HCT116 (cell line): ENCODE results near the gene FRMD3. TPM values are rescaled to one million over a fixed set of nuclear protein-coding genes. Genes with fewer than 3 reads are reported as not detected.

Experiments
- ATAC-seq: fragments of 200-7000 bp; cut with Tn5 transposase; 2 replicates; pipeline ENCODE4 v1.9.1; 2020; ENCODE audit warnings: mild to moderate bottlenecking, moderate library complexity
- BruUV-seq: library from RNA; stranded (reverse); fragments of 400-500 nt; replicated peaks from 2 replicates; lab custom pipeline; 2021; lab: Mats Ljungman, UMichigan
- CTCF ChIA-PET: fragments of 300-600 bp; sonication (Branson Sonifier 250); formaldehyde crosslinking; loops from one replicate; lab custom pipeline; 2021; ENCODE audit warnings: antibody characterized with exemption; lab: Charles Lee
- POLR2A ChIA-PET: fragments of 300-600, 350-600 bp; sonication (Branson Sonifier 250); formaldehyde crosslinking; loops from one replicate; lab custom pipeline; 2021; ENCODE audit warnings: antibody characterized with exemption; lab: Charles Lee
- RAD21 ChIA-PET, 2 experiments: fragments of 300-600 bp; sonication (Branson Sonifier 250); formaldehyde crosslinking; loops; one replicate each; lab custom pipeline; 2023; ENCODE audit warnings: low total read pairs in 2 of 2; ENCODE audit not compliant: uncharacterized antibody in 2 of 2, unreplicated experiment in 2 of 2, low non-redundant PET in 1 of 2; lab: Charles Lee
- DNase-seq: peaks from one replicate; pipeline ENCODE4 v3.0.0-alpha.2; 2010; ENCODE audit warnings: low read depth, low spot score
- H2AFZ ChIP-seq: fragments of 200-600 bp; shearing (Covaris generic), sonication (generic); 2 replicates; pipeline ENCODE4 v1.6.1; 2017; ENCODE audit warnings: low read depth, mixed run types, mixed read lengths, antibody characterized with exemption, low read length; ENCODE audit not compliant: poor library complexity, severe bottlenecking
- H3K27ac ChIP-seq: 2 replicates; pipeline ENCODE4 v1.5.1; 2012; ENCODE audit warnings: low read depth, low read length
- H3K27me3 ChIP-seq: fragments of 200-600 bp; sonication (generic); 2 replicates; pipeline ENCODE4 v1.6.1; 2016; ENCODE audit warnings: mixed run types, low read length, mixed read lengths; ENCODE audit not compliant: insufficient read depth
- H3K36me3 ChIP-seq, 2 experiments: fragments of 200-500 bp in 1 of 2; fragments of 200-600 bp in 1 of 2; sonication (Bioruptor generic) in 1 of 2; sonication (generic) in 1 of 2; 2 replicates each; pipeline versions ENCODE4 v1.5.1 to v1.6.1; 2014 to 2016; ENCODE audit warnings: low read length in 2 of 2, inconsistent platforms in 1 of 2, mixed read lengths in 1 of 2, mixed run types in 1 of 2; ENCODE audit not compliant: insufficient read depth in 2 of 2, control insufficient read depth in 1 of 2
- H3K4me1 ChIP-seq, 2 experiments: fragments of 200-600 bp in 1 of 2; sonication (generic) in 1 of 2; 2 replicates each; pipeline versions ENCODE4 v1.5.1 to v1.6.1; 2012 to 2017; ENCODE audit warnings: low read length in 2 of 2, inconsistent platforms in 1 of 2, mild to moderate bottlenecking in 1 of 2, mixed read lengths in 1 of 2, mixed run types in 1 of 2, moderate library complexity in 1 of 2; ENCODE audit not compliant: insufficient read depth in 2 of 2, control insufficient read depth in 1 of 2
- H3K4me2 ChIP-seq: fragments of 200-600 bp; sonication (generic); 2 replicates; pipeline ENCODE4 v1.6.1; 2017; ENCODE audit warnings: mixed run types, low read length, mixed read lengths
- H3K4me3 ChIP-seq, 2 experiments: fragments of 200-600 bp in 1 of 2; sonication (generic) in 1 of 2; replicated peaks in 1 of 2; 2 replicates each; pipeline ENCODE4 v1.5.1; 2011 to 2016; ENCODE audit warnings: low read length in 2 of 2, control low read depth in 1 of 2, low read depth in 1 of 2, mild to moderate bottlenecking in 1 of 2, mixed read lengths in 1 of 2, mixed run types in 1 of 2
- H3K79me2 ChIP-seq: fragments of 200-600 bp; sonication (generic); 2 replicates; pipeline ENCODE4 v1.6.1; 2017; ENCODE audit warnings: mild to moderate bottlenecking, mixed run types, low read length, moderate library complexity, mixed read lengths; ENCODE audit not compliant: insufficient read depth
- H3K9ac ChIP-seq: fragments of 200-600 bp; sonication (generic); 2 replicates; pipeline ENCODE4 v1.6.1; 2016; ENCODE audit warnings: low read length, mixed read lengths
- H3K9me2 ChIP-seq: fragments of 200-600 bp; sonication (generic), shearing (Covaris generic); 2 replicates; pipeline ENCODE4 v1.6.1; 2017; ENCODE audit warnings: mixed run types, mild to moderate bottlenecking, moderate library complexity; ENCODE audit not compliant: insufficient read depth
- H3K9me3 ChIP-seq, 2 experiments: fragments of 200-500 bp in 1 of 2; fragments of 200-600 bp in 1 of 2; sonication (Bioruptor generic) in 1 of 2; sonication (generic) in 1 of 2; 2 replicates each; pipeline ENCODE4 v1.6.1; 2014 to 2017; ENCODE audit warnings: low read length in 2 of 2, mixed read lengths in 2 of 2, inconsistent platforms in 1 of 2, low read depth in 1 of 2, mild to moderate bottlenecking in 1 of 2, mixed run types in 1 of 2, moderate library complexity in 1 of 2; ENCODE audit not compliant: control insufficient read depth in 1 of 2, insufficient read depth in 1 of 2
- H4K20me1 ChIP-seq: fragments of 200-600 bp; sonication (generic), shearing (Covaris generic); 2 replicates; pipeline ENCODE4 v1.6.1; 2017; ENCODE audit warnings: mixed run types, mild to moderate bottlenecking, moderate library complexity; ENCODE audit not compliant: insufficient read depth
- CBX3 ChIP-seq: IDR thresholded peaks from 2 replicates; pipeline ENCODE4 v1.6.1; 2012; ENCODE audit warnings: low read depth
- CEBPB ChIP-seq: IDR thresholded peaks from 2 replicates; pipeline ENCODE4 v1.6.1; 2012; ENCODE audit warnings: low read depth
- CTCF ChIP-seq, 3 experiments: fragments of 200-600 bp in 1 of 3; sonication (generic) in 1 of 3; IDR thresholded peaks in 2 of 3; conservative IDR thresholded peaks in 1 of 3; 2 replicates each; pipeline ENCODE4 v1.5.1; 2012 to 2017; ENCODE audit warnings: low read depth in 2 of 3, low read length in 2 of 3, antibody characterized with exemption in 1 of 3, borderline replicate concordance in 1 of 3, control low read depth in 1 of 3, mild to moderate bottlenecking in 1 of 3, mixed read lengths in 1 of 3, mixed run types in 1 of 3, moderate library complexity in 1 of 3; ENCODE audit not compliant: insufficient read depth in 1 of 3
- EGR1 ChIP-seq: IDR thresholded peaks from 2 replicates; pipeline ENCODE4 v1.6.1; 2012; ENCODE audit warnings: low read depth
- EZH2 ChIP-seq: fragments of 200-600 bp; sonication (generic); IDR thresholded peaks from 2 replicates; pipeline ENCODE4 v1.6.1; 2017; ENCODE audit warnings: antibody characterized with exemption, mixed run types
- EZH2phosphoT487 ChIP-seq: fragments of 200-600 bp; IDR thresholded peaks from 2 replicates; pipeline ENCODE4 v1.6.1; 2018; ENCODE audit warnings: antibody characterized with exemption, borderline replicate concordance
- FOSL1 ChIP-seq: IDR thresholded peaks from 2 replicates; pipeline ENCODE4 v1.6.1; 2012; ENCODE audit warnings: low read depth
- JUND ChIP-seq: IDR thresholded peaks from 2 replicates; pipeline ENCODE4 v1.6.1; 2012
- POLR2A ChIP-seq: IDR thresholded peaks from 2 replicates; pipeline ENCODE4 v1.7.0; 2011; ENCODE audit warnings: borderline replicate concordance; ENCODE audit not compliant: insufficient read depth, insufficient read length; ENCODE audit errors: extremely low read depth
- POLR2AphosphoS5 ChIP-seq: IDR thresholded peaks from 2 replicates; pipeline ENCODE4 v1.6.1; 2011; ENCODE audit warnings: mild to moderate bottlenecking, low read depth, low read length, moderate library complexity
- RAD21 ChIP-seq: IDR thresholded peaks from 2 replicates; pipeline ENCODE4 v1.6.1; 2012; ENCODE audit warnings: low read depth, mild to moderate bottlenecking
- REST ChIP-seq: IDR thresholded peaks from 2 replicates; pipeline ENCODE4 v1.6.1; 2012; ENCODE audit warnings: low read depth
- YY1 ChIP-seq: IDR thresholded peaks from 2 replicates; pipeline ENCODE4 v1.6.1; 2011; ENCODE audit warnings: low read length, low read depth, moderate library complexity, mild to moderate bottlenecking; ENCODE audit not compliant: insufficient replicate concordance; ENCODE audit errors: extremely low read depth
- ZFX ChIP-seq: fragments of 450-650 bp; IDR thresholded peaks from 2 replicates; pipeline ENCODE4 v1.6.1; 2017
- ZNF274 ChIP-seq: fragments of 200-500 bp; sonication (Bioruptor generic); IDR thresholded peaks from 2 replicates; pipeline ENCODE4 v1.6.1; 2014; ENCODE audit warnings: mild to moderate bottlenecking, low read depth, low read length, inconsistent platforms
- intact Hi-C: fragments of 100-400 bp; cut with micrococcal nuclease; formaldehyde crosslinking; loops from 2 replicates; pipeline ENCODE4 v1.10.0; 2022
- total RNA-seq: library from RNA; stranded (reverse); gene quantifications from one replicate; pipeline ENCODE4 v1.2.1, GENCODE V29; 2021; ENCODE audit not compliant: unreplicated experiment

Gene FRMD3
- total RNA-seq, 1 experiment from 2014 or later: 0.89 TPM

GRCh38 chr9:83327750-83328622 is 210.2 kb downstream of the FRMD3 start:
- no peaks in the 10 kb centered on the region for H3K9me3 ChIP-seq
- no peak for ATAC-seq
- TF ChIP-seq YY1 (no peak), FOSL1 (no peak), JUND (no peak), CBX3 (no peak), CEBPB (no peak), POLR2A (no peak), EZH2phosphoT487 (no peak), RAD21 (no peak)
- TF ChIP-seq, all 23 proteins: peak for 0
- H3K9ac ChIP-seq: no peak overlapping the region
- no peak overlapping the region for H3K4me3 ChIP-seq
- no peak for DNase-seq
- H3K4me2 ChIP-seq: no peak overlapping the region
- intact Hi-C loops: no loop called here
- H3K27me3 ChIP-seq: no peaks in the 10 kb centered on the region
- CTCF ChIA-PET: interaction anchor here (0.9 kb wide), 1 partner anchor 108 kb away, joined by 3 read pairs; no protein-coding TSS in a partner anchor
- no peak overlapping the region for H2AFZ ChIP-seq
- H3K27ac ChIP-seq: no peak overlapping the region
- BruUV-seq: no TSS peak
- POLR2A ChIA-PET: no interaction called here
- H4K20me1 ChIP-seq: no peaks in the 10 kb centered on the region
- H3K9me2 ChIP-seq: no peaks in the 10 kb centered on the region
- no peaks in the 10 kb centered on the region for H3K79me2 ChIP-seq
- H3K4me1 ChIP-seq: no peaks in the 10 kb centered on the region
- H3K36me3 ChIP-seq: no peaks in the 10 kb centered on the region
- RAD21 ChIA-PET: no interaction called here

GRCh38 chr9:83327323-83327722 is 210.9 kb downstream of the FRMD3 start:
- Histone ChIP-seq H3K4me2 (no peak overlapping the region), H3K9me3 (no peaks in the 10 kb centered on the region), H4K20me1 (no peaks in the 10 kb centered on the region), H3K27me3 (no peaks in the 10 kb centered on the region), H3K4me3 (no peak overlapping the region), H3K9me2 (no peaks in the 10 kb centered on the region), H2AFZ (no peak overlapping the region), H3K27ac (no peak overlapping the region), H3K4me1 (no peaks in the 10 kb centered on the region), H3K9ac (no peak overlapping the region), H3K79me2 (no peaks in the 10 kb centered on the region), H3K36me3 (no peaks in the 10 kb centered on the region)
- ChIA-PET RAD21 (no interaction called here), POLR2A (no interaction called here), CTCF (interaction anchor here (0.9 kb wide), 1 partner anchor 108 kb away, joined by 3 read pairs; no protein-coding TSS in a partner anchor)
- intact Hi-C loops: no loop called here
- no peak for ATAC-seq
- no peak for DNase-seq
- no TSS peak for BruUV-seq
- TF ChIP-seq POLR2AphosphoS5 (no peak), CTCF (IDR thresholded peaks at IDR 0.05 in 2 of 3, conservative IDR thresholded peaks at IDR 0.05 in 1 of 3; ENCODE audit: borderline replicate concordance in 1 of 3, insufficient read depth in 1 of 3, low read depth in 2 of 3, low read length in 2 of 3) (no peak), EZH2 (no peak), REST (no peak), EGR1 (no peak), JUND (no peak), CBX3 (no peak), ZFX (no peak), ZNF274 (no peak), FOSL1 (no peak)
